HG03045 (cell line): ENCODE measurements around the gene NTM.
"Not testable (repeated sequence)": the region's sequence is repeated elsewhere in the genome, so short reads cannot be mapped to it uniquely, and the experiment has no call there.

Source experiments
- ATAC-seq: cut with Tn5 transposase; IDR thresholded peaks from one replicate; pipeline ENCODE4 v1.9.1; 2021; ENCODE audit warnings: mild to moderate bottlenecking, moderate library complexity; ENCODE audit not compliant: unreplicated experiment

The NTM gene

DNA sequence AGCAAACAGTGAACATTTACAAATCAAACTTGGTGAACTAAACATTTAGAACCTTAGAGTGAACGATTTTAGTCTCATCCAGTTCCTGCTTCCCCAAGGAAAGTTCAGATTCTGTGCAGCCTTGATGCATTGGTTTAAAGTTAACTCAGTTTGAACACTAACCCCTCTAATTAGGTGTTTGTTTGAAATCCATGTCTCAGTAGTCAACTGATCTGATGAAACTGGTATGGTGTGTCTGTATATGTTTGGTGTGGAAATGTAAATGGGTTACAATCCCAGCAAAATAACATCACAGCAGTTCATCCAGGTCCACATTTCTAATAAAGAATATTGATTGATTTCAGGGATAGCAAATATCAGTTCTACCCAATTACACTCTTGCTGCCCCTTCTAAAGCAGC lies 532.0 kb downstream of the NTM start:
- no peak for ATAC-seq

DNA sequence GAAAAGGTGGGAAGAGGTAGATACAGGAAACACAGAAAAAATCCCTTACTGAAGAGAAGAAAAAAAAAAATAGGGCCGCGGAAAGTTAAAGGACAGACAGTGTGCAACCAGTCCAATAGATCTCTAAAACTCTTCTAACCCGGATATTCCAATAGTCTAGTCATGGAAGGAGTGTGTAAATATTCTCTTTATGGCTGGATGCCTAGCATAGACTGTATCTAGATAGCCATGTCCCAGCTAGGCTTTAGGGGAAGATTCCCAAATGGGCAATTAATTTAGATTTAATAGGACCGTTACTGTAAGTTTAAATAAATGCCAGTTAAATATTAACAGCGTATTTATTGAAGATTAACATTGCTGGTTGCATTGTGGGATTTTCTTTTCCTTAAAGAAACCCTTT lies 532.7 kb downstream of the NTM start:
- no peak for ATAC-seq

DNA sequence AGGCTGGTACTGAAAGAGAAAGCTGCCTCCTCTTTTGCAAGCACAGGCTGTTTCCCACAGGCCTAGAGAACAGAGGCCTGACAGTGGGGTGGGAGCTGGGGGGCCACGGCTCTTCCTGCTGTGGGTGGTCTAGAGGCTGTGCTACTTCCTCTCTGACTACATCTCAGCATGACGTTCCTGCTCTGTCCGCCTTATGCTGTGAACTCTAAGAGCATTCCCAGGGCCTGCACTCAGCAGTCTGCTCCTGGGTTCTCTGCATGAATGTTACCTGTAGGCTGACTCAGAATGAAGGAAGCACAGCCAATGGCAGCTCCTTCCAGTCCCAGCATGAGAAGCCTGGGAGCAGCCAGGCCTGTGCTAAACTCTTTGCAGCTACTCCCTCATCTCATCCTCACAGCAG lies 534.3 kb downstream of the NTM start:
- ATAC-seq = no peak

DNA sequence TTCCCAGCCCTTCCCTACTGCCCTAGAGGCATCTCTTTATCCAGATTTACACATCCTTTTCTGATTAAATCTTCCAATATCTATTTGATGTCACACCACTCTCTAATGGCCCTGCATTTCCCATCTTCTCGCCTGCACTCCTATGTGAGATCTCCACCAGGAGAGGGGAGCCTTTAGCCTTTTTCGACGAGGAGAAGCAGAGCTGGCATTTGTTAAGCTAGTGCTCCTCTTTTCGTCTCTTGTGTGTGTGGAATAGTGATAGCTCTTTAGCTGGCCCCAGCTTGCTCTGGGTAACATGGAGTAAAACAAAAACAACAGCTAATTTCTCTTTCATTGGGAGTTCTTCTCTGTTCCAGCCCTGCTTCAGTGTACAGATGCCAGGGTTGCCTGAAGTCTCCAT lies 536.5 kb downstream of the NTM start:
- ATAC-seq = no peak

DNA sequence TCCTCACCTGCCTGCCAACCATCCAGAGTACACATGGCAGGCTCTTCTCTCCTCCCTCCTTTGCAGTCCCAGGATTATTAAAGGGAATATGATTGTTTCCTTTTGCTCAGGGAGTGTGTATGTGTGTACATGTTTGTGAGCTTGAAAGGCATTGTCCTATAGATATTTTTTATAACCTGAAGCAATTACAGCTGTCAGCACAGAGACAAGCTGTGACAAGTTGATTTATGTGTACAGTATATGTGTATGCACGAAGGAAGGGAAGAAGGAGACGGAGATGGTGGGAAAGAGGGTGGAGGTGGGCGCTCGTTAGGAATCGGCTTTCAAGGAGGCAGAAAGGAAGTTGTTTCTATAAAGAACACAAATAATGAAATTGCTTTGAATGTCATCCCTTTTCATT lies 537.0 kb downstream of the NTM start:
- no peak for ATAC-seq

DNA sequence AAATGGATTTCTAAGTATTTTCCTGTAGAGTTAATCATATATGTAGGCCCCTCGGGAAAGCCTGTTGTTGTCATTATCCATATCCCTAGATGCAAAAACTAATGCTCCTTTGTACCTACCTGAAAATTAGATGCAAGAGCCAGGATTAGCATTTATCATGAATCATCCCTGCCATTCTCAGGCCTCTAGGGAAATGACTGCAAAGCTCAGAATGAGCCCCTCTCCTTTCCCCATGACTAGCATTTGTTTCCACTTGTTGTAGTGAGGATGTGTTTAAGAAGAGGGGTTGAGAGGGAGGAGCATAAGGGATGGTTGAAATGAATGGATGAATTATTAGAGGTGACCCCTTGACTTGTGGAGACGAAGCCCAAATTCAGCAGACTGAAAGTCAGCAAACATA lies 537.9 kb downstream of the NTM start:
- ATAC-seq = no peak

DNA sequence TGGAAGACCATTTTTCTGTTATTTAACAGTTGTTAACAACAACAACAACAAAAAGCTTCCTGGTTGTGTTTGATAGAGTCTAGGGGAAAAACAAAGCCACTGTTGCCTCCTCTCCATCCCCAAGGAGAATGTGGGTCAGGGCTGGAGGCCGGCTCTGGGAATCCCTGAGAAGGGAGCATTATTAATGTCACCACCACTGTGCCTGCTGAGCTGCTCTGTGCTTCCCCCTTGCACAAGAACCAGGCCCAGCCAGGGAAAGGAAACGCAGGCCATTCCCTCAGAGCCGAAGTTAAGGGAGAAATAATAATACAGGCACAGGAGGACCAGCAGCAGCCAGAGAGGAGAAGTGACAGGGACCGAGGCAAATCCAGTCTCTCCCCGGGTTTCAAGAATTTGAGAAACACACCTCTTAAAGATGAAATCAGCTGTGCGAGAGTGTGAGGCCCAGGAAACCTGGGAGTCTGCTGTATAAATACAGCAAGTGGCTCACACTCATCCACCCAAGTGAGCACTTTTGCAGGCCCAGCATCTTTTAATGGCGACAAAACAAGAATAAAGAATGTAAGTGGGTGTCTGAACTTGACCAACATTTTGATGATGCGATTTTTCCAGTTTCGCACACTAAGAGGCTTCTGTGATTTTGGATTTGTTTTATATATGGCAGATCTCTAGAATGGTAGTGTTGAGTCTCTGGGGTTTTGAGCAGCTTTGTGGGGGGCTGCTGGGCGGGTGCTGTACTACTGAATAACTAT lies 539.2 kb downstream of the NTM start:
- ATAC-seq = no peak

DNA sequence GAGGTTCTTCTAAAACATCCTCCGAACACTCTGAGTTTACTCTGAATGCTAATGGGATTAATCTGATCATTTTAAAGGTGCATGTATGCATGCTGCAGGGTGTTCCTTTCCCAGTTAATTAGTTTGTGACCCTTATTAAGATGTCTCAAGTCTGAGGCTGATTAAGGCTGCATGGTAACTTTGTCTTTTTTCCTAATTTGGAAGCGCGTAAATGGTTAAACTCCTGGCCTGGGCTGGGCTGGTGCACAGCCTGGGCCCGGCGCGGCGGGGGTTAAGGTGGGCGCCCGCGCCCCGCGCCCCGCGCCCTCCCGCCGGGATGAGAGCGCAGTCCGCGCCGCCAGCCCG lies 539.7 kb downstream of the NTM start:
- ATAC-seq = no peak

DNA sequence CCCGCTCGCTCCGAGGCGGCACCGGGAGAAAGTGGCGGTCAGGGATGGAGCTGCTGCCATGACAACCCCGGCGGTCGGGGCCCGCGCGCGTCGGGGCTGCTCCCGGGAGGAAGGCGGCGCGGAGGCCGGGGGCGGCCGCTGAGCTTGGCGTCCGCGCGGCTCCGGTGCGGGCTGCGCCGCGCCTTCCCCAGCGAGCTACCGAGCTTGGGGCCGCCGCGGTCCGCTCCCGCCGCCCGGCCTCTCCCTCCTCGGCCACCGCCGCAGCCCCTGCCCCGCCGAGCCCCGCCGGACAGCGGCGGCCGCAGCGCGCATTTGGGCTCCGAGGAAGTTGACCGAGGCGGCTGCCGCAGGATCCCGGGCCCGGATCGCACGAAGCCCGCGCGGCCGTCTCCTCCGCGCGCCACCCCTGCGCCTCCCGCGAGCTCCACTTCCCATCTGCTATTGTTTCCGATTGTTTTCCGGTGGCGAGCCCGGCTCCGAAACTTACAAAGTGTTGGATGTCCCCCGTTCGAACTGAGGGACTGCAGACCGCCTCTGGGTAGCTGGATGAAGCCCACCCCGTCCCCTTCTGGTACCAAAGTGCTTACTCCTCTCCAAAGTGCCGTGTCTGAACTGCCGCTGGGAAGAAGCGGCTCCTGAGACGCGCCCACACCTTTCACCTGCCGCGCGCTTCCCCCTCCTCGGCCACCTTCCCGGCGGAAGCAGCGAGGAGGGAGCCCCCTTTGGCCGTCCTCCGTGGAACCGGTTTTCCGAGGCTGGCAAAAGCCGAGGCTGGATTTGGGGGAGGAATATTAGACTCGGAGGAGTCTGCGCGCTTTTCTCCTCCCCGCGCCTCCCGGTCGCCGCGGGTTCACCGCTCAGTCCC lies 540.3 kb downstream of the NTM start:
- no peak for ATAC-seq

DNA sequence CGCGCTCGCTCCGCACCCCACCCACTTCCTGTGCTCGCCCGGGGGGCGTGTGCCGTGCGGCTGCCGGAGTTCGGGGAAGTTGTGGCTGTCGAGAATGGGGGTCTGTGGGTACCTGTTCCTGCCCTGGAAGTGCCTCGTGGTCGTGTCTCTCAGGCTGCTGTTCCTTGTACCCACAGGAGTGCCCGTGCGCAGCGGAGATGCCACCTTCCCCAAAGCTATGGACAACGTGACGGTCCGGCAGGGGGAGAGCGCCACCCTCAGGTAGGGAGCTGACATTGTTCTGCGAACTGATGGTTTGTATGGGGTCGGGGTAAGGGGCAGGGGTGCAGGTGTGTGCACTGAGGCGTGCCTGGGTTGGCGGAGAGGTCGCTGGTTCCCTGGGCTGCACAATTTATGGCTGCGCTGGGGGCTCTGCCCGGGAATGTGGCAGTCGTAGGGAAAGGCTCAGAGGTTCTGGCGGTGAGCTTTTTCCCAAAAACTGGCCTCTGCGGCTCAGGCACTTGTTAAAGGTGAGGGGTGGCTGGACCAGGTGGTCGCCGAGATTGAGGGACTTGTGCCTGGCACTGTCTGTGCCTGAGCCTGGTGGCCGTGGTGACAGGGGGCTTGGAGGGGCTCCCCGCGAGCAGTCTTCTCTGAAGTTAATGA lies 541.1 kb downstream of the NTM start:
- not testable (repeated sequence) for ATAC-seq

DNA sequence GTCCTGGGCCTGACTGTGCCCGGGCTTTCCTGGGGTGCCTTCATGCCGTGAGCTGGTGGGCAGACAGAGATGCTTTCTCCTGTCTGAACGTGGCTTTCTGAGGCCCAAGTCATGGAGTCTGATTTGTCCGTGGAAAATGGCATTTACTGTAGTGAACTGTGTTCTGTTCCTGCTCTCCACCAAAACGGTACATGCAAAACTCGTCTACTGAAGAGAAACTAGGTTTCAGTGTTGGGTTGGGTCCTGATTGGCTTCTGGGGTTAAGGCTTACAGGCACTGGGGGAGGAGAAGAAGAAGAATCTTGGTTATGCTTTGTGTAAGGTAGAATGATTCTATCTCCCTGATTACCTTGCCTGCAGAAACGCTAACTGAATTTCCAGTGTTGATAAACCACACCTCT lies 541.7 kb downstream of the NTM start:
- ATAC-seq = no peak

DNA sequence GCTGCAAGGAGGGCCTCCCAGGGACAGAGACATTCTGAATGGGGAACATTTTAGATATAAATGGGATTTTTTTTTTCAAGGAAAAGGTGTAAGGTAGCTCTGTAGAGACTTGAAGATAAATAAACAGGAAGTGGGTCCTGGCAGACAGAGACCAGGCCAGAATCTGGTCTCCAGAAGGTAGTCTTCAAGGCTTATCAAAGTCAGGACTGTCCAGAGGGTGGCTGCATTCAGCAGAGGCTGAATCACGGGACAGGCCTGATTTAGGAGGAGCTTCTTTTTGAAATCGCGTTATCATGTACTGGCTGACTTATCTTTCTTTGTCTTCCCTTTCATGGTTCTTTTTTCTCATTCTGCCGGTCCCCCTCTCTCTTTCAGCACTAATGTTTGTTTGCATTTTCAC lies 542.9 kb downstream of the NTM start:
- ATAC-seq = no peak

DNA sequence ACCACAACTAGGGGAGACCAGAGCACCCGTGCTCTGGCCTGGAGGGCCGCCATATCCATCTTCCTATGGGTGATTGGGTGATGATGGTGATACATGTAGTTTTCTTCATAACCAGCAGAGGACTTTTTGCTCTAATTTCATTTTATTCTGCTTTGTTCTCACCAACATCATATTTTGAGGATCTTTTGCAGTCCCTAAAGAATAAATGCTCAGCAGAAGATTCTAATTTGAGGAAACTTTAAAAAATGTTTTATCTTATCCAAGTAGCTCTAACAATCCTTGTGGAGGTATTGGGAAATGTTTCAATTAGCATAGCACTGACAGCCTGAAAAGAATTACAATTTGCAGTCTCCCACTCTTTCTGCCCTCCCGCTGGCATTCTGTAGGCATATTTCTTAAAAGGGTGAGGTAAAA lies 544.0 kb downstream of the NTM start:
- no peak for ATAC-seq

DNA sequence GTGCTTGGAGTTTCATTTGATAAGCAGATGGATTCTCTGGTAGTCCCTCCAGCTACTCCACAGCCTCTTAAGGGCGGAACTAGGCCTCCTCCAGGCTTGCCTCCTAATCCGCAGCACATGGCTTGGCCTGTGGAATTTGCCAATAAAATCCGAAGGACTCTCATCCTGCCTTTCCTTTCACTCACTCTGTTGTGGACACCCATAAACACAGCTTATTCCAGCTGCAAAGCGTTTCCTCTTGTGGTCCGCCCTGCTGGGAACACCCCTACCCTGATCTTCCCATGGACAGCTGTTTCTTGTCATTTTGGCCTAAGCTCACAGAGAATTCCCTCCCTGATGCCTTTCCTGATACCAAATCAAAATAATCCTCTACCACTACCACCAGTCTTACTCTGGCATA lies 546.2 kb downstream of the NTM start:
- ATAC-seq = no peak

DNA sequence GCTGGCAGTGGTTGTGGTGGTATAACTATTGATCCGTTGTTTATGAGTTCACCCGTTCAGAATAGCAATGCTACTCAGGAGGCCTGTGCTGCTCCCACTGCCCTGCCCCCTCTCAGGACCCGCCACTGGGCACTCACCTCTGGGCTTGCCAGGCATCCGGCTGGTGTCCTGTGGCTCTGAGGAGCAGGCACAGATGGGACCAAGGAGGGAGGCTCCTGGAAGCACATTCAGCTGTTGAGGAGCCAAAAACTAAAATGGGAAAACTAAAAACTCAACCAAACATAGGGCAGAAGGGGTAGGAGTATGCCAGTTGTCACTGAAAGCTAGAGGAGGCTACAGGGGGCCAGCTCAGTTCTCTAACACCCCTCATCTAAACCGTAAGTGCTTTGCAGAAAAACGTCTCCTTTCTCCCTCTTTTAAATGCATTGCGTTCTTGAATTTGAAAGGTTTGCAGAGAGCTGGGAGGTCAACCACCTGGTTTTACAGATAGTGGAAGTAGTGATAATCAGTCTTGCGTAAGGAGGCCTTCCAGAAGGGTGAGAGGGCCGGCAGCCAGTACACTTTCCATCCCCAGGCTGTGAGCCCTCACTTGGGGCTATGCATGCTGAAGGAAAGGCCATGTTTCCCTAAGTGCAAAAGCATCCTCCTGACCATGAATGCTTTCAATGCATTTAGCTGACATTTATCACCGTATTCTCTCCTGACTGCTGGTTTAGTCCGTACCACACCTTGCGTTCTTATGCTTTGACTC lies 547.4 kb downstream of the NTM start:
- ATAC-seq = no peak

DNA sequence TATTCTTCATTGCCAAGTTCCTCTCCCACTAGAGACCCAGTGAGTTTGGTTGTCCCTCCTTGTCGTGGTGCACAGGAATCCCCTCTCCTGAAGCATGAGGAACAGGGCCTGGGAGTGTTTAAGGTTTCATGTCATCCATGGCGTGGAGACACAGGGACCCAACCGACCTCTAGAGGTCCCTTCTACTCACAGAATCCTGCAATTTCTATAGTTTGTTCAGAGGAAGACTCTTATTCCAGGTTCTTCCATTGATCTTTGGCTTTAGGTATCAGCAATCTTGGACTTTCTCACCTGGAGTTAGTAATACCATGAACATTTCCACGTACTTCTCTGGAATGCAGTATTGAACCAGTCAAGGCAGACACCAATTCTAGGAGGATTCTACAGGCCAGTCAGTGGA lies 548.2 kb downstream of the NTM start:
- ATAC-seq = no peak

DNA sequence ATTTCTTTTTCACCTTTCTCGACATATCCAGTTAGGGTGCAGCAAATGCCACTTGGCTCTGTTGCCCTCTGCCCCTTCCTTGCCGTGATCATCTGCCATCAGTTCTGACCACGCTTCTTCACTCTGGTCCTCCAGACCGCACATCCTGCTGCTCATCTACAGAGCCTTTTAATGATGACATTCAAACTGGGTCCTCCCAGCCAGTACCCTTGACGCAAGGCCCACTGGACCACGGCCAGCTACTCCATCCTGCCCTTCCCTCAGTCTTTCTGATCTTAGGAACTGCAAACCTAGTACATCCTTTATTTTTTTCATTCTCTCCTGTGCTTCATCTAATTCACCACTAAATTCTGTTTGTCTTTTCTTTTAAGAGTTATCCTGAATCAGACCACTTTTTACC lies 551.8 kb downstream of the NTM start:
- ATAC-seq = no peak

DNA sequence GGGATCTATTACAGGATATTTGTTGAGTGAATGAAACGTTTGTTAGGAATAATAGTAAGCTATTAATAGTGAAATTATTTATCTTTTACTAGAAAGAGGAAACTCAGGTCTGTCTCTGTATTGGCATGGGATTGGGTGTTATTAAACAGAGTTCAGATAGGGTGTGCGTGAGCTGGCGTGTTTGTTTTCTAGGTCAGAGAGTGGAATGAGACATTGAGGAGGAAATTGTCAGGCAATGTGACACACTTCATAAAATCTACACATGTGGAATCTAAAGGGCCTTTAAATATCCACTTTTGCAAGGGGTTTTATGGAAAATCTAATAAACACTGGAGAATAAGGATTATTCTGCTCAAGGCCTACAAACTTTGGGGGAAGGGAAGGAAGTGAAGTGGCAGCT lies 552.9 kb downstream of the NTM start:
- ATAC-seq = no peak

DNA sequence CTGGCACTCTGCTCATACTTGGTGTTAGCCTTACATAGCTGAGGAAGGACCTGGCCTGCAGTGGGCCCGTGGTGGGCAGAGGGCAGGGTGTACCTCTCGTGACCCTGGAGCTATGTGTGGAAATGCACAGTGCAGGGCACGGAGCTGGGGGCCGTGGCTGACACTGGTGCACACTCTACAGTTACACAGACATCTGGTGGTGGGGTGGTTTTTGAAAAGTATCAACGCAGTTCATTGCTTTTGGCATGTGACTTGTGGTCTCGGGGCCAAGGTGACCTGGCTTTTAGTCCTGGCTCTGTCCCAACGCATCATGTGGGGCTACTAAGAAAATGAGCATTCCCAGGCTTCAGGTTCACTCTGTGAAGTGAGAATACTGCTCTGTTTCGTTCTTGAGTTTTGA lies 553.6 kb downstream of the NTM start:
- no peak for ATAC-seq

DNA sequence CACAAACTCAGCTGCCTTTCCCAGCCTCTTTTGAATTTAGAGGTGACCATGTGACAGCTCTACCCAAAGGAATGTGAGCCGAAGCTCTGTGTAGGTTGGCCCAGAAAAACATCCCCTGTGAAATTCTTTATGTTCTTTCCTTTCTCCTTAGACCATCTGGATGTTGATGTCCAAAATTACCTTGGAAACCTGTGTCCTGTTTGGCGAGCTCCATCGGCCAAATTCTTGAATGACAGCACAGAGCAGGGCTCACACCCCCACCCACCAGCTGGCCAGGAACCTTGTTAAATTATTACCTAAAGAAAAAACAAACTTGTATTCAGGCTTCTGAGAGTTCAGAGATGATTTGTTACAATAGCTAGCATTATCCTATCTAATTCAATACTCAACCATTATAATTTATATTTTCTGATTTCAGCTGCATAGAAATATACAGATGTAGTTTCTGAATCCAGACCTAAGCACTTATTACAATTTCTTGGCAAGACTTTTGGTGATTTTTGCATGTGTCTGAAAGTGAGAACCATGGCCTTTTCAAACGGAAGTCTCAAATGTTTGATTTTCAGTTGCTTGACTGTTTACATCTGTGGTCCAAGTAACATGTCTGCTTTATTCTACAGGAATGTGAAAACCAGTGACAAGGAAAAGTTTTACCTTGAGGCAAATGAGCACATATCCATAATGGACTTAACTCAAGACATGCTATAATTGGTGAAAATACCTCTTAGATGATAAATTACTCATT lies 554.2 kb downstream of the NTM start:
- ATAC-seq = no peak

DNA sequence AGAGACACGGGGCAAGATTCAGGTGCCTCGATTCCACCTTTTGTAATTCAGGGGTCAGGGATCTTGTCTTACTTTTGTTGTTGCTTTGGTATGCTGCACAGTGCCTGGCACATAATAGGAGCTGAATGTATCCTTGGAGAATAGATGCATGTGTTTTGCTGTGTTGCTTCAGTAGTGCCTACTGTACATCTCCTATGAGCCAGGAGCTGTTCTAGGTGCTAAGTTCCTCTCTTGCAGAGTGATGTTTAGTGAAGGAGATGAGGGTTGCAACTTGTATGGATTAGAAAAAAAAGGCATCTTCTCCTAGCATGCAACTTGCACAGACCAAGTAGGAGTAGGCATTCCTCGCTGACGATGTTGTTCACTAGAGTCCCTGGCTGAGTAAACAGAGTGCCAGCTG lies 555.4 kb downstream of the NTM start:
- ATAC-seq = no peak
